Panc1 (cell line): ENCODE data around the gene MBD6. TPM values are rescaled to one million over a fixed set of nuclear protein-coding genes. Genes with fewer than 3 reads are reported as not detected.

Source experiments
- ATAC-seq: fragments of 200-7000 bp; cut with Tn5 transposase; 2 replicates; pipeline ENCODE4 v1.9.1; 2020; ENCODE audit warnings: mild to moderate bottlenecking, moderate library complexity
- BruUV-seq: library from RNA; stranded (reverse); fragments of 400-500 nt; replicated peaks from 2 replicates; lab custom pipeline; 2021; lab: Mats Ljungman, UMichigan
- CTCF ChIA-PET: fragments of 300-600 bp; sonication (Branson Sonifier 250); formaldehyde crosslinking; loops from one replicate; lab custom pipeline; 2022; ENCODE audit warnings: antibody characterized with exemption; lab: Charles Lee
- POLR2A ChIA-PET: fragments of 300-600 bp; sonication (Branson Sonifier 250); formaldehyde crosslinking; loops from one replicate; lab custom pipeline; 2022; ENCODE audit warnings: antibody characterized with exemption; lab: Charles Lee
- DNase-seq: peaks from one replicate; pipeline ENCODE4 v3.0.0-alpha.2; 2010; ENCODE audit warnings: low read depth, low spot score
- H3K27ac ChIP-seq: 2 replicates; pipeline ENCODE4 v1.5.1; 2011; ENCODE audit warnings: mild to moderate bottlenecking, low read length, inconsistent platforms
- H3K27me3 ChIP-seq: fragments of 200-500 bp; sonication (Bioruptor generic); 2 replicates; pipeline ENCODE4 v1.6.0; 2014; ENCODE audit warnings: low read length, inconsistent platforms; ENCODE audit not compliant: control insufficient read depth, insufficient read depth
- H3K36me3 ChIP-seq: fragments of 200-500 bp; sonication (Bioruptor generic); 2 replicates; pipeline ENCODE4 v1.5.1; 2014; ENCODE audit warnings: inconsistent platforms, mild to moderate bottlenecking, low read length, moderate library complexity; ENCODE audit not compliant: control insufficient read depth, insufficient read depth
- H3K4me1 ChIP-seq: 2 replicates; pipeline ENCODE4 v1.5.1; 2011; ENCODE audit warnings: inconsistent platforms, mild to moderate bottlenecking, low read length, moderate library complexity; ENCODE audit not compliant: control insufficient read depth, insufficient read depth
- H3K4me3 ChIP-seq, 2 experiments: 2 replicates each; pipeline ENCODE4 v1.5.1; 2011 to 2012; ENCODE audit warnings: low read depth in 2 of 2, low read length in 2 of 2, mild to moderate bottlenecking in 2 of 2, inconsistent platforms in 1 of 2, moderate library complexity in 1 of 2
- H3K9me3 ChIP-seq: fragments of 200-500 bp; sonication (Bioruptor generic); 2 replicates; pipeline ENCODE4 v1.5.1; 2014; ENCODE audit warnings: low read depth, mild to moderate bottlenecking, inconsistent platforms, low read length, moderate library complexity; ENCODE audit not compliant: control insufficient read depth, insufficient read depth
- CTCF ChIP-seq: fragments of 450-650 bp; IDR thresholded peaks from 2 replicates; pipeline ENCODE4 v1.5.1; 2017; ENCODE audit warnings: mild to moderate bottlenecking
- POLR2AphosphoS5 ChIP-seq: IDR thresholded peaks from 2 replicates; pipeline ENCODE4 v1.6.1; 2012; ENCODE audit warnings: mild to moderate bottlenecking, low read depth, low read length, moderate library complexity
- REST ChIP-seq, 2 experiments: IDR thresholded peaks; 2 replicates each; pipeline ENCODE4 v1.6.1; 2011 to 2012; ENCODE audit warnings: low read depth in 2 of 2, control low read depth in 1 of 2, low read length in 1 of 2, mild to moderate bottlenecking in 1 of 2, moderate library complexity in 1 of 2; ENCODE audit not compliant: insufficient read depth in 1 of 2
- SIN3A ChIP-seq: IDR thresholded peaks from 2 replicates; pipeline ENCODE4 v1.6.1; 2012; ENCODE audit warnings: low read depth, mild to moderate bottlenecking, low read length, moderate library complexity, borderline replicate concordance; ENCODE audit not compliant: insufficient read depth
- TCF7L2 ChIP-seq: IDR thresholded peaks from 2 replicates; pipeline ENCODE4 v1.6.1; 2011; ENCODE audit warnings: mild to moderate bottlenecking, low read depth, low read length, inconsistent platforms
- in situ Hi-C: cut with HindIII; loops from 2 replicates; pipeline ENCODE4 v1.10.0; 2016; ENCODE audit warnings: low sequenced_read_pairs, low pct_unique_long_range_greater_than_20kb
- intact Hi-C: fragments of 100-400 bp; cut with micrococcal nuclease; formaldehyde crosslinking; loops from one replicate; pipeline ENCODE4 v1.10.0; 2022; ENCODE audit not compliant: unreplicated experiment
- total RNA-seq: library from RNA; stranded (reverse); gene quantifications from one replicate; pipeline ENCODE4 v1.2.1, GENCODE V29; 2021; ENCODE audit not compliant: unreplicated experiment

The MBD6 gene
- total RNA-seq, 1 experiment from 2014 or later: 115 TPM

- Histone ChIP-seq H3K36me3 (no peaks in the 10 kb centered on the region), H3K4me3 (no peak overlapping the region), H3K27me3 (no peaks in the 10 kb centered on the region), H3K9me3 (no peaks in the 10 kb centered on the region), H3K4me1 (no peaks in the 10 kb centered on the region), H3K27ac (no peak overlapping the region)
- ChIA-PET POLR2A (no interaction called here), CTCF (no interaction called here)
- ATAC-seq (no peak), DNase-seq (no peak)
- TF ChIP-seq CTCF (no peak), SIN3A (no peak), REST (IDR thresholded peaks at IDR 0.05; ENCODE audit: insufficient read depth in 1 of 2, low read depth in 2 of 2, low read length in 1 of 2) (no peak), POLR2AphosphoS5 (no peak), TCF7L2 (no peak)
- in situ Hi-C loops: no loop called here
- intact Hi-C loops: no loop called here
- no TSS peak for BruUV-seq
Measured at GRCh38 chr12:57563358-57563757, 40.7 kb downstream of the MBD6 start.

GRCh38 chr12:57564178-57564740 is 41.6 kb downstream of the MBD6 start:
- ChIA-PET POLR2A (no interaction called here), CTCF (interaction anchor here (0.5 to 0.9 kb wide), 2 partner anchors 58 kb away, joined by 3 to 9 read pairs; no protein-coding TSS in a partner anchor)
- in situ Hi-C loops: no loop called here

More at GRCh38 chr12:57564178-57564740, 41.6 kb downstream of the MBD6 start:
- Histone ChIP-seq H3K36me3 (no peaks in the 10 kb centered on the region), H3K9me3 (no peaks in the 10 kb centered on the region), H3K4me1 (no peaks in the 10 kb centered on the region), H3K27me3 (no peaks in the 10 kb centered on the region), H3K4me3 (no peak overlapping the region), H3K27ac (no peak overlapping the region)
- DNase-seq (no peak), ATAC-seq (no peak)
- TF ChIP-seq TCF7L2: no peak
- no peak for TF ChIP-seq POLR2AphosphoS5
- no peak for TF ChIP-seq CTCF
- TF ChIP-seq REST (IDR thresholded peaks at IDR 0.05; ENCODE audit: insufficient read depth in 1 of 2, low read depth in 2 of 2, low read length in 1 of 2): no peak
- no peak for TF ChIP-seq SIN3A
- no TSS peak for BruUV-seq
- intact Hi-C loops: no loop called here
